DOHH2 (cell line): ENCODE data around the gene PANK3.

Experiments used
- H3F3A ChIP-seq: fragments of 200-600 bp; sonication (generic), shearing (Covaris generic); 2 replicates; pipeline ENCODE4 v1.6.0; 2016; ENCODE audit warnings: antibody characterized with exemption, mild to moderate bottlenecking; ENCODE audit not compliant: control insufficient read depth, insufficient read depth
- H3K27ac ChIP-seq: fragments of 200-600 bp; sonication (generic); 2 replicates; pipeline ENCODE4 v1.5.1; 2014; ENCODE audit warnings: low read depth, mild to moderate bottlenecking, low read length, moderate library complexity
- H3K27me3 ChIP-seq: fragments of 200-600 bp; sonication (generic); 2 replicates; pipeline ENCODE4 v1.6.1; 2014; ENCODE audit warnings: mild to moderate bottlenecking, low read length, mixed read lengths; ENCODE audit not compliant: control insufficient read depth
- H3K36me3 ChIP-seq: fragments of 200-600 bp; sonication (generic); 2 replicates; pipeline ENCODE4 v1.6.1; 2014; ENCODE audit warnings: mild to moderate bottlenecking, low read length, moderate library complexity, mixed read lengths; ENCODE audit not compliant: control insufficient read depth
- H3K4me1 ChIP-seq: fragments of 200-600 bp; sonication (generic); 2 replicates; pipeline ENCODE4 v1.6.1; 2014; ENCODE audit warnings: mild to moderate bottlenecking, low read length, mixed read lengths; ENCODE audit not compliant: control insufficient read depth
- H3K4me2 ChIP-seq: fragments of 200-600 bp; sonication (generic); 2 replicates; pipeline ENCODE4 v1.6.0; 2014; ENCODE audit warnings: mild to moderate bottlenecking, low read length, moderate library complexity
- H3K4me3 ChIP-seq: fragments of 200-600 bp; sonication (generic); 2 replicates; pipeline ENCODE4 v1.5.1; 2014; ENCODE audit warnings: mild to moderate bottlenecking, low read length, mixed read lengths
- H3K79me2 ChIP-seq: fragments of 200-600 bp; sonication (generic); 2 replicates; pipeline ENCODE4 v1.6.1; 2014; ENCODE audit warnings: mild to moderate bottlenecking, low read length, mixed read lengths; ENCODE audit not compliant: control insufficient read depth
- H3K9me2 ChIP-seq: fragments of 200-600 bp; sonication (generic); replicated peaks from 2 replicates; pipeline ENCODE4 v1.6.1; 2014; ENCODE audit warnings: mild to moderate bottlenecking, low read length, mixed read lengths; ENCODE audit not compliant: control insufficient read depth
- H3K9me3 ChIP-seq: fragments of 200-600 bp; sonication (generic); 2 replicates; pipeline ENCODE4 v1.6.1; 2014; ENCODE audit warnings: antibody characterized with exemption, low read length, mixed read lengths; ENCODE audit not compliant: control insufficient read depth, insufficient read depth
- H4K20me1 ChIP-seq: fragments of 200-600 bp; sonication (generic); 2 replicates; pipeline ENCODE4 v1.6.0; 2014; ENCODE audit warnings: low read depth, mild to moderate bottlenecking, antibody characterized with exemption, low read length, moderate library complexity; ENCODE audit not compliant: control insufficient read depth, insufficient read depth
- CTCF ChIP-seq: fragments of 200-600 bp; sonication (generic); IDR thresholded peaks from one replicate; pipeline ENCODE4 v1.5.1; 2014; ENCODE audit warnings: antibody characterized with exemption, mild to moderate bottlenecking, low read depth, low read length; ENCODE audit not compliant: poor library complexity, severe bottlenecking
- EZH2phosphoT487 ChIP-seq: fragments of 200-600 bp; sonication (generic); IDR thresholded peaks from 2 replicates; pipeline ENCODE4 v1.6.1; 2017; ENCODE audit warnings: borderline replicate concordance, mild to moderate bottlenecking, antibody characterized with exemption, low read length, moderate library complexity, mixed read lengths

PANK3 gene

GRCh38 chr5:168513861-168514428, 65.2 kb downstream of the PANK3 start:
- H3K36me3 ChIP-seq = peaks cover 94% of the 10 kb centered on the region
- H4K20me1 ChIP-seq = no peaks in the 10 kb centered on the region
- no peaks in the 10 kb centered on the region for H3F3A ChIP-seq
- H3K4me2 ChIP-seq = no peak overlapping the region
- no peaks in the 10 kb centered on the region for H3K79me2 ChIP-seq
- no peaks in the 10 kb centered on the region for H3K9me2 ChIP-seq
- H3K9me3 ChIP-seq = peaks cover 5% of the 10 kb centered on the region; the same call in 1 of the 2 replicates
- H3K27ac ChIP-seq = no peak overlapping the region
- no peak for TF ChIP-seq CTCF
- TF ChIP-seq EZH2phosphoT487 = no peak
- no peaks in the 10 kb centered on the region for H3K4me1 ChIP-seq
- no peak overlapping the region for H3K4me3 ChIP-seq
- H3K27me3 ChIP-seq = no peaks in the 10 kb centered on the region

GRCh38 chr5:168502563-168503237, 76.5 kb downstream of the PANK3 start:
- TF ChIP-seq EZH2phosphoT487 = no peak
- no peak for TF ChIP-seq CTCF
- Histone ChIP-seq H3K9me2 (no peaks in the 10 kb centered on the region), H3K4me3 (no peak overlapping the region), H3K79me2 (no peaks in the 10 kb centered on the region), H3K9me3 (no peaks in the 10 kb centered on the region), H3K36me3 (peaks cover 60% of the 10 kb centered on the region), H3F3A (no peaks in the 10 kb centered on the region), H3K4me1 (no peaks in the 10 kb centered on the region), H3K4me2 (no peak overlapping the region), H3K27ac (no peak overlapping the region), H3K27me3 (no peaks in the 10 kb centered on the region), H4K20me1 (no peaks in the 10 kb centered on the region)
